ENCODE data around the gene TMUB1.
A peak's percentile ranks its signal among the peaks of the same experiment; 100 is the strongest.

TMUB1 gene

GRCh38 chr7:151083071-151083823, at the start of gene TMUB1:
Gene TMUB1 (minus strand): TSS chr7:151083493. CDS start chr7:151082563, 930 bp downstream.
- DNase-seq (ENCODE audit: low read depth), result no peak

- DNase-seq (ENCODE audit: low read depth), result no peak
Measured at GRCh38 chr7:151132461-151133205, 49.3 kb upstream of the TMUB1 start.

- DNase-seq (ENCODE audit: low read depth), result no peak
Measured at GRCh38 chr7:151131592-151132293, 48.5 kb upstream of the TMUB1 start.

DNA sequence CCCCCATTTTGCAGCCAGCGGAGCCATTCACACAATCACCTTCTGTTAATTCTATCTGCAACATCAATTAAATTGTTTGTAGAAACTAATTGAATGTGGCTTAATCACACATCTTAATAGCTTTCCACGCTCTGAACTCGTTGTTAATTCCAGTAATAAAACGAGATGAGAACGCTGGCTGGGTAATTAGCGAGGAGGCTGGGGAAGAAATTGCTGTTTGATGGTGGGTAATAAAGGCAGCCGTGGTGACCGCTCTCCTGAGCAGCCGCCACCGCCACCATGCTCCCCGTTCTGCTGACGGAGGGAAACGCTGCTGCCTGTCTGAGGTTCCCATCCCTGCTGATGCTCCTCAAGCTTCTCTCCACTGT, 47.9 kb upstream of the TMUB1 start:
- DNase-seq (ENCODE audit: low read depth), result no peak

DNA sequence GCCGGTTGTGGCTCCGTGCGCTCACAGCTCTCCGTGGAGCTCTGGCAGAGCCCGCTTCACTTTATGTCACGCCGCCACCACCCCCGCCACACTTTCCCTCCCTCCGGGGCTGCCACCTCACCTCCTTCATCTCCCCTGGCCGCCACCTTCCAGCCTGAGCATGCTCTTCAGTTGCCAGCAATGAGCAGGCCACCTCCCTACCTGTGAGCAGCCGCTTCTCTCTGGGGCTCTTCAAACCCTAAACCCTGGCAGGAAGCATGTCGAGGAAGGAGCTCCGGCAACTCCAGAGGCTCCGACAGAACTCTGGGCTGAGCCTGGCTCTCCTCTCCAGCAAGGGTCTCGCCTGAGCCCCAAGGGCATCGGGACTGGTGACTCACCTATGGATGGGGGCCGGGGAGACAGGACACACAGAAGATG, 47.5 kb upstream of the TMUB1 start:
- no peak for DNase-seq (ENCODE audit: low read depth)

DNA sequence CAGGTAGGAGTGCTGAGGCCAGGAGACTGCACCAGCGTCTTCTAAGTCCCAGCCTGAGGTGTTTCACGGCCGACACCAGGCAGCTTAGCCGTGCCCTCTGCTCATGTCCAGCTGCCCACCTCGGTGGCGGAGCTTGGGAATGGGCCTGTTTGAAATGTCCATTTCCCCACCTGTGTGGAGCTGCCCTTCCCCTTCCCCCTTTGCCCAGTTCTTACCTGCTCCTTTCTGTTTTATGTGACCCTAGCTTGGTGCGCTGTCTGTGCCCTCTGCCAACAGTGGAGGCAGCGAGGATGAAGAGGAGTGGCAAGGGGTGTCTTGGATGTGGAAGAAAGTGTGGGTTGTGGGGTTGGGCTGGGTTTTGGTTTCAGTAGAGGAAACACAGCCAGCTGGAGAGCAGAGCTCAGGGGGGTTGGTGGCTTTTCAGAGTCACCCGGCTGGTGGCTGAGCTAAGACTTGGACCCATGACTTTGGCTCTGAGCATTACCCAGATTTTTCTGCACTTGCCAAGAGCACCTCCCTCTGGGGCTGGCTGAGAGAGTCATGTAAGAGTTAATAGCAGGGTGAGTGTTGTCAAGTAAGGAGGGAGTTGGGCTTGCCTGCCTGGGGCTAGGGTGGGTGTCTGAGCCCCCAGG, 46.8 kb upstream of the TMUB1 start:
- no peak for DNase-seq (ENCODE audit: low read depth)

GRCh38 chr7:151129117-151129959, 46.0 kb upstream of the TMUB1 start:
- DNase-seq (ENCODE audit: low read depth), result no peak

GRCh38 chr7:151128716-151129115, 45.4 kb upstream of the TMUB1 start:
- DNase-seq (ENCODE audit: low read depth), result no peak

- DNase-seq (ENCODE audit: low read depth), result no peak
Measured at GRCh38 chr7:151128144-151128543, 44.9 kb upstream of the TMUB1 start.

DNA sequence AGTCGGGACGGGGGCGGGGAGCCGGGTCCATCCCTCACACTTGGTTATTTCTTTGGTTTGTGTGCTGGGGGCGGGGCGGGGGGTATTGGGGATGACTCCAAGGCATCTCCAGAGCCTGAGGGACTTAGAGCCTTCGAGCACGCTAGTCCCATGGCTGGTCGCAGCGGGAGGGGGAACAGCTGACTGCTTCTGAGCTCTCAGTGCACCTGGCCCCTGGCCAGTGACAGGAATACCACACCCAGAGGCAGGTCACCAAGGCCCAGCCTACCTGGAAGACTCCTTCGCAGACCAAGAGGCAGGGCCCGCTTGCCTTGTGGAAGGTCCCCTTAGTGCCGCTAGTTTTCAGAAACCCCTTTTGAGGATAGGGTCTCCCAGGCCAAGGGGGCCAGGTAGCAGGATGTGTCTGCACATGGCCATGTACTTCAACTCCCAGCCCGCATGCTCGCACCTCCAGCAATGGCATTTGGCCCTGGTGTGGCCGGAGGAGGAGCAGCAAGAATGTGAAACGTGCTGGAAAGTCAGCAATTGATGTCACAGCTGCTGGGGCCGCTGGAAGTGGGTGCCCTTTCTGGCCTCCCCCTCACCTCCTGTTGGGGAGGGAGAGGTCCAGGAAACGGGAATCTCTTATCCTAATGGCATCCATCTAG, 43.3 kb upstream of the TMUB1 start:
- DNase-seq (ENCODE audit: low read depth), result no peak

DNA sequence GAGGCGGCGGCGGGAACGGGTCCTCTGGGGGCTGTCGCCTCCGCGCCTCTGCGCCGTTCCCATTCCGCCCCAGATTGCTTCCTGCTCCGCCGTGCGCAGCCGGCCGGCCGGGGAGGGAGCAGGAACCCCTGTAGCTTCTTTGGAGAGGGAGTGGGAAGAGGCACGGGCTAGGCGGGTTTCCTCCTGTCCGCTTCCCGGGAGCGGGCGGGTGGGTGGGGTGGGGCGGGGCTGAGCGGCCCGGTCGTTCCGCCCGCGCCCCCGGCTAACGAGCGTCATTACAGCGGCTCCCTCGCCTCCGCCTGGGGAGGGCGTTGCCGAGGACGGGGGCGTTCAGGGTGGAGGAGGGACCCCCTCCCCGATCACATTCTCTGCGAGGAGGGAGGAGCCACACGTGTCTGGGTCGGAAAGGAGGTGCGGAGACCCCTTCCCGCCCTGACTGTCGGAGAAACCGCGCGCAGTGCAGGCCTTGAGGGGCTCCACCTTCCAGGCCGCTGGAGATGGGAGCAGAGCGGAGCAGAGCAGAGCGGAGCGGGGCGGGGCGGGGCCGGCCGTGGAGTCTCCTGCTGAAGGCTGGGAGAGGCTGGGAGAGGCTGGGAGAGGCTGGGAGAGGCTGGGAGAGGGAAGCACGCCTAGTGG, 42.7 kb upstream of the TMUB1 start:
- DNase-seq (ENCODE audit: low read depth), result no peak

DNA sequence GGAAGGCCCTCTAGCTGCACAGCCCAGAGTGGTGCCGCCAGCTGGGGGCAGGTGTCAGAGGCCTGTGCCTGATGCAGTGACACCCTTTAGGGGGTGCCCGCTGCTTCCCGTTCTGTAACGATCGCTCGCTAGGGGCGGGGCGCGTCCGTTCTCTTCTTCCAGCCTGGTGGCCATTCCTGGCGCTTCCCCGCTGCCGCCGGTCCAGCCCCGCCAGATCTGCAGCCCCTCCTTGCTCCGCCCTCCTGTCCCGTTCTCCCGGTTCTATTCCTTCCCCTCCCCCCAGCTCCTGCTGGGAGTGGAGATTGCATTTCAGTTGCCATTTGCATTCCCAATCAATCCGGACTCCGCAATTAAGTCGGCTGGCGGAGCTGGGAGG, 42.2 kb upstream of the TMUB1 start:
- no peak for DNase-seq (ENCODE audit: low read depth)

DNA sequence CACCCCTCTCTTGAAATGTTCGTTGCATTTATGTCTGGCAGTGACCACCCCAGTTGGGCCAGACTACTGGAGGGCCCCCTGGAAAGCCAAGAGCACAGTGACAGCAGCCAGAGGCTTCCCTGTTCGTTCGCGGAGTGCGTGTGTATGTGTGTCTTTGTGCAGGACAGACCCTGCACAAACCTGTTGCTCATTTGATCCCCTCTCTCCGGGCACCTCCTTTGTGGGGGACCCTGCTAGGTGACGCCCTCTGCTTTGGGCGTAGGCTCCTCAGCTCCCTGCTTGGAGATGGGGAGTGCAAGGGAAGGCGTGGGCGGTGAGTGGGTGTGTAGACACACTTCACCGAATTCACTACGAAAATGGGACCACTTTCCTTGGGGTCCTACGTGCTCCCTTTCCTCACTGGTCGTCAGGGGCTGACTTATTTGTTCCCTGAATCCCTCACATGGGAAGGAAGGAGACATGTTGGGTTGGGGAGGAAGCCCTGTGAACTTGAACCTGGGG, 41.7 kb upstream of the TMUB1 start:
- no peak for DNase-seq (ENCODE audit: low read depth)

- DNase-seq (ENCODE audit: low read depth), result no peak
Measured at GRCh38 chr7:151124481-151124880, 41.2 kb upstream of the TMUB1 start.

GRCh38 chr7:151123822-151124464, 40.6 kb upstream of the TMUB1 start:
- DNase-seq (ENCODE audit: low read depth), result peak; percentile 61

DNA sequence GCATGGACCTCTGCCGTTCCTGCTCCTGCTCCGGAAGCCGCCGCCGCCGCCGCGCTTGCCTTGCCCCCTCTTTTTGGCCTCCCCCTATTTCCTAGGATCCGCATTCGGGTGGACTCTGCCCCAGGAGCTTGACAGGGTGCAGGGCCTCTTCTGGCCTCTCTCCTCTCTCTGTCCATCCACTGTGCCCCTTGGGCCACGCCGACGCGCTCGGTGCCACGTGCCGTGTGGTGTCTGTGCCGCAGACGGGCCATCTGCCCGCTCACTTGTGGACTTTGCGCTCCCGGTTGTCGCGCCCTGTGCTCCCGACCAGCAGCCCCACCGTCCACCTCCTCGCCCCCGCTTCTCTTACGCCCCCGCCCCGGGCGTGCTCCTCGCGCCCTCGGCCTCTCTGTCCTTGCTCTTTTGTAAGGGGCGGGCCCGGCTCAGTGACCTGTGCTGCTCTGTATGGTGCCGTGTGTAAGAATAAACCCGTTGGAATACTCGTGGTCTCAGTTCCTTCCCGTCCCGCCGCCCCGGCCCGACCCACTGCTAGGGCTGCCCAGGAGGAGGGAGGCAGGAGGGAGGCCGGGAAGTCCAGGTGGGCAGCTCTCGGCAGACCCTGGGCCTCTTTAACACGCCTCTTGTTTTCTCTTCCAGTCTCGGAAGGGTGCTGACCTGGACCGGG, 40.0 kb upstream of the TMUB1 start:
- DNase-seq (ENCODE audit: low read depth), result no peak

DNA sequence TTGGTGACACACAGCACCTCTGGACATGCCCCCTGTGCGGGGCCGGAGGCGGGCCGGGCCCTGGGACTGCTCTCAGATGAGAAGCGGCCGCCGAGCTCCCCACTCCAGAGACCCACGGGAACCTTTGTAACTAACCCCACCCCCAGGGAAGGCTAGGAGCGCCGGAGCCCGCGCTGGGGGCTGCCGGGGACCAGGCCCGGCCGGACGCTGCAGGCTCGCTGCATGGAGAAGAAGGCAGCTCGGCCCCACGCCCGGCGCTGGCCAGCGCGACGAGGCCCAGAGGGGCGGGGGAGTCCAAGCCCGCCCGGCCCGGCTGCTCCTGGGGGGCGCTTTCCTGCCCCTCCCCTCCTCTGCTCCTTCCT, 39.5 kb upstream of the TMUB1 start:
- no peak for DNase-seq (ENCODE audit: low read depth)

DNA sequence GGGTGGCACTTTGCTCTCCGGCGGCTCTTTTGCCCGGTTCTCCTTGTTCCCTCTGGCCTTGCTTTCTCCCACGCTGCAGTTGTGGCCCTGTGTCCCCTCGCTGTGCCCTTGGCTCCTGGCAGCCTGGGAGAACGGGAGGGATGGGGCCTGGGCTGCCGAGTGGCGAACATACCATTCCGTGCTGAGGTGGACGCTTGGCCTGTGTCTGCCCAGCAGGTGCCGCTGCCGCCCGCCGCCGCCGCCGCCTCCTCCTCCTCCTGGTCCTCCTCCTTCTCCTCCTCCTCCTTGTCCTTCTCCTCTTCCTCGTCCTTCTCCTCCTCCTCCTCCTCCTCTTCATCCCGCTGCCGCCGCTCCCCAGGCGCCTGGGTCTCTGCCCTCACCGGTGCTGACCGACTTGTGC, 39.0 kb upstream of the TMUB1 start:
- no peak for DNase-seq (ENCODE audit: low read depth)

DNA sequence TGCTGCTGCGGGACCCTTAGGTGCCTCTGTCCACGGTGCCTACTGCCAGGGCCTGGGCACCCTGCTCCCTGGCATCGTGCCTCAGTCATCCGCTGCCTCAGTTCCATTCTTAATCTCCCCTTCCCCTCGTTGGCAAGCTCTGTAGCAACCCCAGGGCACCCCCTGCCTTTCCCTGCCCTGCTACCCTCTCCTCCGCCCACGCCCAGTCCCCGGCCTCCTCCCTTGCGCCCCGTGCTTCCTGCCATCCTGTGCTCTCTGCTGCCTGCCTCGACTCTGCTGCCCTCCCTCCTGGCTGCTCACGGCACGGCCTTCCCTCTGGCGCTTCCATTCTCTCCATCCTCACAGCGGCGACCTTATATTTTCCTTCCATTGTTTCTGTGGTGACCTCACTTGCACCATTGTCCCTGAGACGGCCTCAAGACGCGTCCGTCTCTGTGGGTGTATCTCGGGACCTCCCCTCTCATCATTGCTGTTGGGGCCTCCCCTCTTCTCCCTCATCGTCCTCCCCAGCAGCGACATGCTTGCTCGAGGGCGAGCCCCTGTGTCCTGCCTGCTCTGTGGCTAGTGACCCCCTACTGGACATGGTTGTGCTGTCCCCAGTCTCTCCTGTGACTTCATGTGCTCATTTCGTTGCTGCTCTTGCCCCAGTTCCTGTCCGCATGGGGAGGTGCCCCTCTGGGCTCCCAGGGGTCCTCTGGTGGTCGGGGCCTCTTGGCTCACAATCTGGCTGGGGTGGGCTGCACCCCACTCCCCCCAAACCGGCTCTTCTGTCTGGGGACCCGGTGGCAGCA, 38.3 kb upstream of the TMUB1 start:
- DNase-seq (ENCODE audit: low read depth), result no peak

All from fibroblast of the conjunctiva (primary cell).